NCI-H345 (cell line): ENCODE results near the gene TMEM203.
A peak's percentile ranks its signal among the peaks of the same experiment; 100 is the strongest.

Source experiments
- DNase-seq: peaks from one replicate; lab custom pipeline; 2025; lab: John Stamatoyannopoulos, UW

TMEM203 gene

DNA sequence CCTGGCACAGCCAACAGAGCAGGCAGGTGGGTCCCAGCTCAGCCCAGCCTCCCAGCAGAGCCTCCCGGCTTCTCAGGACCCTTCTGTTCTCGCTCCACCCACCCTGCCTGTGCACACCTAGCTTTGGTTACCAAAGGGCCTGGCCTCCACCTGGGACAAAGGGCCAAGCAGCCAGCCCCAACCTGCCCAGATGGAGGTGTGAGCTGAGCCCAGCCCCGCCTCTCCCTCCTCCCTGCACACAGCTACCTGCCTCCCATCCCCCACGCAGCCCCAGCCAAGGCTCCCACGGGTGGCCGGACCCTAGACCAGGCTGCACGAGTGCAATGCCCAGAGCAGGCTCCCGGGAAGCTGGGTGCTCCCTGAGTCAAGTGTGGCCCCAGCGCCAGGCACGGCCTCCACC, 10.5 kb downstream of the TMEM203 start:
- peak; percentile 52 for DNase-seq

DNA sequence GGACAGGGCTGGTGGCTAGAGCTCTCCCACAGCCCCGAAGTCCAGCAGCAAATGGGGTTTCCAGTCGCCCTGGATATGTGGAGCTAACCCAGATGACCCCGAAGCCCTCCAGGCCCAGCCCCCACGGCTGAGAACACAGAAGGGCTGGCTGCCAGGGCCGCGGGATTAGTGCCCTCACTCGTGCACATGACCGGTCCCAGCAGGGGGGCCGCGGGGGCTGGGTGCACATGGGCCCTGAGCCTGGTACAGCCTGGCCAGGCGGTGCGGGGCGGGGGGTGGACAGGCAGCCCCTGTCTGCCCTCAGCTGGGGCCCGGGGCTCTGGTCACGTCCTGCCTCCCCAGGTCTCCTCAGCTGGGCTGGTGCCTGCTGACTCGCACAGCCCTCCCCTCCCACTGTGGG, 11.1 kb downstream of the TMEM203 start:
- no peak for DNase-seq

GRCh38 chr9:137193771-137194170, 11.7 kb downstream of the TMEM203 start:
- DNase-seq = no peak

DNA sequence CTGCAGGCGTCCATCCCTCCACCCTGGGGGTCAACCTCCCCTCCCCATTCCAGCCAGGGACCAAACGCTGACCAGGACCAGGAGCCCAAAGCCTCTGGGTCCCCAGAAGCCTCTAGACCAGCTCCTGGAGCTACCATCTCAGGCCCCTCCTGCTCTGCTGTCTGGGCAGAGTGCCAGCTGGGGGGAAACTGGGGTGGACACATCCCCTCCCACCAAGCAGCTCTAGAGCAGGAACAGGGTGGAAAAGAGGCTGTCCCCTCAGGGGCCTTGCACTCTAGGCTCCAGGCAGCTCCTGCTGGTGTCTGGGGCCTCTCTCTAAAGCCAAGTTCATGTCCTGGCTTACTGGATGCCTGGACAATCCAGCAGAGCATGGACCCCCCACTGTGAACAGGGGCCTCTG, 12.6 kb downstream of the TMEM203 start:
- DNase-seq = no peak

DNA sequence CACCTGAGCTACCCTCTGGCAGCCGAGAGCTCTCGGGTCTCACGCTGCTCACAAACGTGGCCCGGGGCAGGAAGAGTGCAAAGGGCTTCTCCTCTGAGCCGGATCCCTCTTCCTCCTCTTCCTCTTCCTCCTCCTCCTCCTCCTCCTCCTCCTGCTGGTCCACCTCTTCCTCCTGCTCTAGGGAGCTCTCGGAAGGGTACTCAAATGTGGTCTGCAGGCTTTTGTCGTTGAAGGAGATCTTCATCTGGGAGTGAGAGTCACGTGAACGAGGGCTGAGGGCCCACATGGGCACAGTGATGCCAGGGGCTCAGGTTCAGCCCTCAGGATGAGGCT, 13.0 kb downstream of the TMEM203 start:
- no peak for DNase-seq

DNA sequence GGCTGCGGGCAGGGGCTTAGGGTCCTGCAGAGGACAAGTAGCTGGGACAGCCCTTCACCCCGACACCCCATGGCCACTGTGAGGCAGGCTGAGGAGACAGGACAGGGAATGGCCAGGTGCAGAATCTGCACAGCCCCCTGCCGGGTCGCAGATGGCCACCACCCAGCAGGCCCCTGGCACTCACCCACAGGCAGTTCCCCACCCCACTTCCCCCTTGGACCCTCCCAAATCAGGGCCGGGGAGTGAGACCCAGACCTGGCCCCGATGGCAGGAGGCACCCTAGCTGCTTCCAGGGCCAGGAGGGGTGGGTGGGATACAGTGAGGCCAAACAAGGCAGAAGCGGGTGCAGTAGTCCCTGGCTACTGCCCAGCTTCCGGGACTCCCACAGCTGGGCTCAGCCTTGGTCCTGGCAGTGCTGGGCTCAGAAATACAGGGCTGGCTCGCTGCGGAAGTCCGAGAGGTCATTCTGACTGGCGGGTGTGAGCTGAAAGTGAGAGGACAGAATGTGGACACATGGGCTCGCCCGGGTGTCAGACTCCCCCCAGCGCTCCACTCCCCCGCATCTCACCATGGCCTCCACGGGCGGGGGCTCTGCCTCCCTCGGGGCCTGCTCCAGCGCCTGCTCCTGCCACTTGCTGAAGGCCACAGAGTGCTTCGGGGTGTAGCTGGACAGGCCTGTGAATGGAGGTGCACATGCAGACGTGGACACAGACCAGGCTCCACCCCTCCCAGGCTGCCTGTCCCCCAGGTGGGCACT, 13.6 kb downstream of the TMEM203 start:
- DNase-seq = no peak

- no peak for DNase-seq
These were observed 14.2 kb downstream of the TMEM203 start for GRCh38 chr9:137191245-137191644.

DNA sequence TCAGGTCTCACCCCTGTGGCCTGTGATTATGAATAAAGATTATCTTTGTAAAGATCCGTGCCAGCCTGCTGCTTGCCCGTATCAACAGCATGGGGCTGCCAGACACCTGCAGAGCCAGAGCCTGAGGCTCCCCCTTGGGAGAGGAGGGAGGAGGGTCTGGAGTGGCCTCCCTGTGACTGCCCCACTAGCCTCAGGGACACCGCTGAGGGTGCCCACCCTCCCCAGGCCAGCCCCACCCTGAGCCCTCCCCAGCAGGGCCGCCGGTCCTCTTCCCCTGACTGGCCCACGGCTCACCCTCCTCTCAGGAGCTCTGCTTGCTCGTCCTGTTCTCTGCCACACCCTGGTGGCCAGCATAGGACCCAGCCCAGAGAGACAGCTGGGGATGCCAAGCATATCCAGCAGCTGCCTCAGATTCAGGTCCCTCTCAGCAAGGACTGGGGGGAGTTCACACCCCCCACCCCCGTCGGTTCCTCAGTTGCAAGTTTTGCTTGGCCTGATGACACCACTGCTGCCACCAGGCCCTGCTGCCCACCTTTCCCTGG, 15.1 kb downstream of the TMEM203 start:
- DNase-seq = no peak

DNA sequence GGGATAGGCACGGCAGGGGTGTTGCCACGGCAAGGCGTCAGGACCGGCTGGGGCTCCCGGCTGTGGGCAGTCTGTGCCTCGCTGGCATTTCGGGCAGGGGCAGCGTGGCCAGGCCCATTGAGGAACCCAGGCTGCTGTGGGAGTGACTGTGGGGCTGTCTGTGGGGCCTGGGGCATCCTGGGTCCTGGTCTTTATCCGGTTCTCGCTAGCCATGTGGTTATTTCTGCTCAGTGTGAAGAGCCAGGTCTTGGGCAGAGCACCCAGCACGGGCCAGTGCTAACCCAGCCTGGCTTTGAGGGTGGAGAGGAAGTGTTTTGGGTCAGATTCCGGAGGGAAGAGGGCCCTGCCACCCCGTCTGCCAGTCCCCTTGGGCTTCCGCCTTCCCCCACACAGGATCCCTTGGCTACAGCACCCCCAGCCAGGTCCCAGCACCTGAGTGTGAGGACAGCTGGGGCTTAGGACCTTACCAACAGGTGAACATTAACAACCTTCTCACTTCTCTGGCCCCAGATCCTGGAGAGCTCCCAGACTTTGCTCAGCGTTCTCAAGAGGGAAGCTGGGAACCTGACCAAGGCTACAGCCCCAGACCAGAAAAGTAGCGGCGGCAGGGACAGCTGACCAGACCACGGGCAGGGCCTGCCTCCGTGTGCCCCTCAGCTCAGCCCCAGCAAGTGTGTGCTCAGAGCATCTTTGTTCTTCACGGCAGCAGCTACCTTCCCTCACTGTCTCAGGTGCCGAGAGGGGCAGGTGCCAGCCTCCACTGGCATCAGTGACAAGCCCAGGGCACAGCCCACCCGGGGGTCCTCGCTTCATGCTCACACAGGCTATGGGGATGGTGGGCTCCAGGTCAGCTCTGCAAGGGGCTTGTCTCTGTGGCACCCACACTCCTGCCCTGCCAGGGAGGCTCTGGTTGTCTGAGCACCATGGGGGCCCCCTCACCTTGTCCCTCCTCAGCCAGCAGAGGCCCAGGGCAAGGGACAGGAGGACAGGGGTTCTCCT, 15.9 kb downstream of the TMEM203 start:
- DNase-seq = no peak

- DNase-seq = peak; percentile 94
These were observed 16.8 kb downstream of the TMEM203 start, which contains the start of the genes ANAPC2 and SSNA1 for GRCh38 chr9:137188490-137189296. ANAPC2 (minus strand) TSS chr9:137188560; CDS start chr9:137188532, 28 bp downstream. SSNA1 (plus strand) TSS chr9:137188676; CDS start chr9:137188727, 51 bp downstream.

- DNase-seq = no peak
These were observed 17.4 kb downstream of the TMEM203 start for GRCh38 chr9:137188086-137188489.

DNA sequence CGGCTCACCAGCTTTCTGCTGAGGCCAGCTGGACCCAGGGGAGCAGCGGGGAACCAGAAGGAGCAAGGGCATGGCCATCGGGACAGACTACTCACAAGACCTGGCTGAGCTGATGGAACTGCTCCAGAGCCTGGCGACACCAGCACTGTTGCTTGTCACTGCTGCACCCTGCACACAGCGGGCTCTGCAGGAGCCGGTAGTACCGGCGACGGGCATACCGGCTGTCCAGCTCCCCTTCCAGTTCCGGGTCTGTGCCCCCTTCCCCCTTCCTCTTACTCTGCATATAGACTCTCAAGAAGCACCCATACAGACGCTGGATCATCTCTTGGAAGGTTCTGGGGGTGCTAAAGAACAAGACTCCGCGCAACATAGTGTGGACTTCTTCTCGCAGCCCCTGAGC, 18.1 kb downstream of the TMEM203 start:
- no peak for DNase-seq

GRCh38 chr9:137186385-137186784, 19.1 kb downstream of the TMEM203 start:
- DNase-seq = no peak

DNA sequence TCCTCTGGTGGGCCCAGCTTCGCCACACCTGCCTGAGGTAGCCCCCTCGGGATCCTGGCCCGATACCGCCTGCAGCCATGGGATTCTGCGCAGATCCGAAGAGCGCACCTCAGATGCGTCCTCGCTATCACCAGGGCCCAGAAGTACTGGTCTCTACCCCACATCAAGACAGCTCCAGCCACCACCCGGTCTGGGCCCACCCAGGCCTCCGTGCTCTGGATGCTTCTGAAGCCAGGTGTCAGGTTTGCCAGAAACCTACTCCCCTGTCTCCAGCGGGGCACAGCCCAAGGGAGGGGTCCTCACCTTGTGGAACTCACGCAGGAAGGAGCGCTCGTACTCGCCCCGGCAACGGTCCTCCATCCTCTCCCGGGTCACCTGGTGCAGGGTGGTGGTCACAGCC, 19.5 kb downstream of the TMEM203 start:
- DNase-seq = no peak

GRCh38 chr9:137184881-137185660, 20.4 kb downstream of the TMEM203 start:
- no peak for DNase-seq

DNA sequence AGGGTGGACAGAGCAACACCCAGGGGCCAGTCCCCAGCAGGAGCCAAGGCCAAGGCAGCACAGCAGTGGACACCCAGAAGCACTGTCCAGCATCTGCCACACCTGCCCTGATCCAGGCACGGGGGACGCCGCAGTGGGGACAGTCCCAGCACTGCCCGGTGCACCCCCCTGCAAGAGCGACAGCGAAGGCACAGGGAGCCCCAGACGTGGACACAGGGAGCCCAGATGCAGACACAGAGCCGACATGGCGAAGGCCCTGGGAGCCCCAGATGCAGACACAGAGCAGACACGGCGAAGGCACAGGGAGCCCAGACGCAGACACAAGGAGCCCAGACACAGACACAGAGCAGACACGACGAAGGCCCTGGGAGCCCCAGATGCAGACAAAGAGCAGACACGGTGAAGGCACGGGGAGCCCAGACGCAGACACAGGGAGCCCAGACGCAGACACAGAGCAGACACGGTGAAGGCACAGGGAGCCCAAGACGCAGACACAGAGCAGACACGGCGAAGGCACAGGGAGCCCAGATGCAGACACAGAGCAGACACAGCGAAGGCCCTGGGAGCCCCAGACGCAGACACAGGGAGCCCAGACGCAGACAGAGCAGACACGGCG, 21.4 kb downstream of the TMEM203 start:
- DNase-seq = no peak

- no peak for DNase-seq
These were observed 22.6 kb downstream of the TMEM203 start for GRCh38 chr9:137182836-137183235.

DNA sequence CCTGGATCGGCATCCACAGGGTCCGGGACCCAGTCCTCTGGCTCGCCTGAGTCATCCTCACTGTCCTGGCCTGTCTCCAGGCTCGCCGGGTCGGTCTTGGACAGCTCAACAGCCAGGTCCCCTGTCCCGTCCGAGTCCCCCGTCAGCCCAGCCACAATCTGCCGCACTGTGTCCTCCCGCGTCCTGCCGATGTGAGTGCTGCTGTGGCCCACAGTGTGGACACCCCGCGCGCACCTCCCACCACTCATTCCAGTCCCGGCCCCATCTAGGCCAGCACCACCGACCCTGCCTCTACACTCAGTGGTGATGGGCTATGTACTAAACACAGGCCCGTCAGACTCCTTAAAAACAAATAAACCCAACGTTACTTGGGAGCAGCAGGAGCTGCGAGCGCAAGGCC, 23.8 kb downstream of the TMEM203 start:
- no peak for DNase-seq

DNA sequence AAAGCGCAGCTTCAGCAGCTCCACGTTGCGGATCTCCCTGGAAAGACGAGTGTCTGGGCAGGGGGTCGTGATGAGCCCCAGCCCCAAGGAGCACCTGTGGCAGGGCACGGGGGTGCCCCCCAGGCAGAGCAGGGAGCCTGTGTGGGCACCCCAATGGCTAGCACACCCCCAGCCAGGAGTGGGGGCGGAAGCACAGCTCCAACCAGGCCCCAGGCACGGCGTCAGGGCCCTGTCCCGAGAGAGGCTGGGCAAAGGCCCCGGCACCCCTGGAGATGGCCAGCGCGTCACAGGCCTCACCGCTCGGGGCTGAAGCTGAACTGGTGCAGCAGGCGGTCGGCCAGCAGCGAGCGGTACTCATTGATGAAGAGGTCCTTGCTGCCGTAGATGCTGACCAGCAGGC, 25.0 kb downstream of the TMEM203 start:
- no peak for DNase-seq

- no peak for DNase-seq
These were observed 25.7 kb downstream of the TMEM203 start for GRCh38 chr9:137179761-137180160.
